Gastrocnemius medialis (tissue), 4 donors: ENCODE results near the gene ALG14.

Experiments
- POLR2A ChIP-seq, 2 donors: fragments of 450-650 bp; IDR thresholded peaks; one replicate each; pipeline ENCODE4 v1.6.1; 2017; ENCODE audit warnings: antibody characterized with exemption in 2 of 2, mild to moderate bottlenecking in 2 of 2, moderate library complexity in 2 of 2
- TF ChIP-seq, protein P1 (sequence below), 5 experiments: fragments of 450-650 bp in 3 of 5; fragments of 200-600 bp in 2 of 5; sonication (generic) in 2 of 5; IDR thresholded peaks in 4 of 5; conservative IDR thresholded peaks in 1 of 5; 1 replicate in 4 of 5; 2 replicates in 1 of 5; pipeline ENCODE4 v1.5.1; 2016 to 2019; ENCODE audit warnings: antibody characterized with exemption in 5 of 5, mild to moderate bottlenecking in 3 of 5, moderate library complexity in 3 of 5

- TF ChIP-seq, protein P1, sequence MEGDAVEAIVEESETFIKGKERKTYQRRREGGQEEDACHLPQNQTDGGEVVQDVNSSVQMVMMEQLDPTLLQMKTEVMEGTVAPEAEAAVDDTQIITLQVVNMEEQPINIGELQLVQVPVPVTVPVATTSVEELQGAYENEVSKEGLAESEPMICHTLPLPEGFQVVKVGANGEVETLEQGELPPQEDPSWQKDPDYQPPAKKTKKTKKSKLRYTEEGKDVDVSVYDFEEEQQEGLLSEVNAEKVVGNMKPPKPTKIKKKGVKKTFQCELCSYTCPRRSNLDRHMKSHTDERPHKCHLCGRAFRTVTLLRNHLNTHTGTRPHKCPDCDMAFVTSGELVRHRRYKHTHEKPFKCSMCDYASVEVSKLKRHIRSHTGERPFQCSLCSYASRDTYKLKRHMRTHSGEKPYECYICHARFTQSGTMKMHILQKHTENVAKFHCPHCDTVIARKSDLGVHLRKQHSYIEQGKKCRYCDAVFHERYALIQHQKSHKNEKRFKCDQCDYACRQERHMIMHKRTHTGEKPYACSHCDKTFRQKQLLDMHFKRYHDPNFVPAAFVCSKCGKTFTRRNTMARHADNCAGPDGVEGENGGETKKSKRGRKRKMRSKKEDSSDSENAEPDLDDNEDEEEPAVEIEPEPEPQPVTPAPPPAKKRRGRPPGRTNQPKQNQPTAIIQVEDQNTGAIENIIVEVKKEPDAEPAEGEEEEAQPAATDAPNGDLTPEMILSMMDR (IDR thresholded peaks at IDR 0.05 in 4 of 5, conservative IDR thresholded peaks at IDR 0.05 in 1 of 5): peak in 2 of 5 experiments; percentile 26 to 27
- no peak for TF ChIP-seq POLR2A (IDR thresholded peaks at IDR 0.05)
These were observed 146.4 kb downstream of the ALG14 start for GRCh38 chr1:94926126-94926914.
